ENCODE measurements around the gene COL11A1.

- TF ChIP-seq CTCF (IDR thresholded peaks at IDR 0.05; ENCODE audit: low read depth, low read length, poor library complexity, severe bottlenecking) = no peak
- TF ChIP-seq EZH2phosphoT487 (IDR thresholded peaks at IDR 0.05; ENCODE audit: borderline replicate concordance, low read length) = no peak
Observed at GRCh38 chr1:103145449-103145848, 37.1 kb upstream of the COL11A1 start.

Measured in DOHH2 (cell line).